ENCODE data around the gene ACD.

ACD gene

DNA sequence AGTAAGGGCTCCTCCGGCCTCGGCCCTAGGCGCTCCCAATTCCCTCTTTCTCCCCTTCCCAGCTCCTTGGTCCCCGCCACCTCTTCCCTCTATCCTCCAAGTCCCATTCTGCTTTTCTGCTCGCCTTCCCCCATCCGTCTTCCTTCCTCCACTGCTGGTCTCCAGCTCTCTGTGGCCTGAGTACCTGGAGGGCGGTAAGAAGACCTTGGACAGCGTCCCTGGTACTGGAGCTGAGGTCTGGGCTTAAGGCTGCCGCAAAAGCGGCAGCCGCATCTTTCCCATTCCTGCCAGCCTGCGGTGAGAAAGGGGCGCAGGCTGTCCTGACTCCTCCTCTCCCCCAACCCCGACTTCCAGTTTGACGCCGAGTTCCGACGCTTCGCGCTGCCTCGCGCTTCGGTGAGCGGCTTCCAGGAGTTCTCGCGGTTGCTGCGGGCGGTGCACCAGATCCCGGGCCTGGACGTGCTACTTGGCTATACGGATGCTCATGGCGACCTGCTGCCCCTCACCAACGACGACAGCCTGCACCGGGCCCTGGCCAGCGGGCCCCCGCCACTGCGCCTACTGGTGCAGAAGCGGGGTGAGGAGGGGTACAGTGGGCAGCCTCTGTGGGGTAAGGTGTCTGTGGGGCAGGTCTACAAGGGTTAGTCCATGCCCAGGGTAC, 1.2 kb upstream of the ACD start:
- DNase-seq = peak; percentile 22

DNA sequence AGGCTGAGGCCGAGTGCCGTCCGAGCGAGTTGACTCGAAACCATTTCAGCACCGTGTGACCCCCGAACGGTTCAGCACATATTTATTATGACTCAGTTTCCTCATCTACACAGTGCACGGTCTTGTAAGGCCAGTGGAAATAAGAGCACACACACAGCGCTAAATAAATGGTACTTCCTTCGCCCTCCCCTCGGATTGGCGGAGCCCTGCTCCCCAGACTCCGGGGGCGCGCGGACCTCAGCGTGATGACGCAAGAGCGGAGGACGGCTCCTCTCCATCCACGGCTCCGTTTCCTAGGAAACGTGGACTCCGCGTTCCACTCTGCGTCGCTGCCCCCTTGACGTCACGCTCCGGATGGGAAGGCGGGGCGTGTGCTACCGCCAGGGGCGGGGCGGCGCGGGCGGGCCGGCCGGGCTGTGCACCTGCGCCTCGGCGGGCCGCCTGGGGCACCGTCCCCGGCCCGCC, 536 bp upstream of the ACD start, which contains the start of gene PARD6A:
Gene PARD6A (plus strand): TSS at position 397 of the 465 bp plus-strand sequence. CDS start 79 bp downstream, outside the sequence.
- DNase-seq = peak; percentile 97

DNA sequence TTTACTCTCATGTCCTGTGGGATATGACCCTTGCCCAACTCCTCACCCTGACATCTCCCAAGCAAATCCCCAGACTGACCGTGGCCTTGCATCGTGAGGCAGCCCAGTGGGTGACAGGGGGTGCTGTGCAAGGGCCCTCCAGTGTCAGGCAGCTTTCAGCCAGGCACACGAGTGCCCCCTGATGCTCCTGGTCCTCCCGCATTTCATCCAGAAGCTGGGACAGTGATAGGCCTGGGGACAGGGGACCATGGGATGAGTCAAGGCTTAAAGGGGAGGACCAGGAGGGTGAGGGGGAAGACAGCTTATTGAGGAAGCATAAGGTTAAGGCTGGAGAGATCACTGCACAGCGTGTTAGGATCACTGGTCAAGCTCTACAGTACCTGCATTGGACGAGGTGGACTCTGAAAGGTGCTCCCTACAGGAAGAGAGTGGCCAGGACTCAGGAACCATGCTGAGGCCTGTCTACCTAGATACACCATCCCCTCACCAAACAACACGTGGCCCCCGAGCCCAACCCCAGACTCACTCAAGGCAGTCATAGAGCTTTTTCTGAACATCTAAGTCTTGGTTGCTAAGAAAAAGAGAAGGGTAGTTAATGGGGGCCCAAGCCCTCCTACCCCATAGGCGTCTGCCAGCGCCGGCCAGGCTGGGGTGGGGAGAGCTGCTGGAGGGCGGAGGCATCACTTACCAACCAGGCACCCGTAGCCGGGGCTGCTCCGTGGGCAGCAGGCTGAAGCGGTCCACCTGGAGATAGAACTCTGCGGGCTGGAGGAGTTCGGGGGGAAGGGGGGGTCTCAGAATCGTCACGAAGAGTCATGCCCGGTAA, 998 bp downstream of the ACD start:
- DNase-seq = no peak

DNA sequence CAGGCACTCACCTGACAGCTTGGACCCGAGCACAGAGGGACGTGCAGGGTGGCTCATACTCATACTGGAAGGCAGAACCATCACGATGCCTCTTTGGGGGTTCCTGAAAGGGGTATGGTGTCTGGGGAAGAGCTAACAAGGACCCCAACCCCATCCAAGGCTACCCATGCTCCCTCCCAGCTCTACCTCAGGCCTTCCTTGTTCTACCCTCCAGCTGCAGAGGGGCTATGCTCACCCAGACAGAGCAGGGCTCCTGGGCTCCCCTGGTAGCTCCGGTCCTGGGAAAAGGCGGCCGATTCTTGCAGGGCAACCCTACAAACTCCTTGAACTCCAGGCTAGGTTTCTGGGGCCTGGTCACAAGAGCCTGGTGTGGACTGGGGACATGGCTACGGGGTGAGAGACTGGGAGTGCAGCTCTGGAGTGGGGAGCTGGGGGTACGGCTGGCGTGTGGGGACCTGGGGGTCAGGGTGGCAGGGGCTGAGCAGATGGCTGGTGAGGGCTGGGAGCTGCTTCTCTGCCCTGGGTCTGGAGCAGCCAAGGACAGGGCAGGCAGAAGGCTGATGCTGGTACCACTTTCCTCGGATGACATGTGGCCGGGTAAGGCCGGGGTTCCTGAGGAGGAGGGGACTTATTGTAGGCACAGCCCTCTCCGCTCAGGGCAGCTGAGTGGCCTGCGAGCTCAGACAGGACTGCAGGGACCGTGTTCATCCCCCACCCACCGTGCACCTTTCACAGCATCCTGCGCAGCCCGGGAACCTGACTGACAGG, 2.1 kb downstream of the ACD start:
- DNase-seq = no peak

DNA sequence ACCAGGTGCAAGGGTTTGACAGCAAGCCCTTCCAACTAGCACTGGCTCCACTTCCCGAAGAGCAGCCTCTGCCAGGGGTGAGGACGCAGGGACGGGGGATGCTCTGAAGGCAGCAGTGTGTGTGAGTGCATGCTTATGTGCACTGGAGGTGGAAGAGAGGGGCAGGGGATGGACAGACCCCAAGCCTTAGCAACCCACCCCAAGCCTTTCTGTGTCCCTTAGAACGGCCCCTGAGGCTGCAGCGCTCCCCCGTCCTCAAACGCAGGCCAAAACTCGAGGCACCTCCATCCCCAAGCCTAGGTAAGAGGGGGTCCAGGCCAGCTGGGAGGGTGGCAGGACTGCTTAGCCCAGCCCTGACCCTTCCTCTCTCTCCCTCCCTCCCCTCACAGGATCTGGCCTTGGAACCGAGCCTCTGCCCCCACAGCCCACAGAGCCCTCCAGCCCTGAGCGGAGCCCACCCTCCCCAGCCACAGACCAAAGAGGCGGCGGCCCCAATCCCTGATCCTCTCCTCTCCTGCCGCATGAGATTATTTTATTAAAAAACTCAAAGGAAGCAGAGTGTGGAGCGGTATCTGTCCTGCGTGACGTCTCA, 2.9 kb downstream of the ACD start:
- DNase-seq = no peak

DNA sequence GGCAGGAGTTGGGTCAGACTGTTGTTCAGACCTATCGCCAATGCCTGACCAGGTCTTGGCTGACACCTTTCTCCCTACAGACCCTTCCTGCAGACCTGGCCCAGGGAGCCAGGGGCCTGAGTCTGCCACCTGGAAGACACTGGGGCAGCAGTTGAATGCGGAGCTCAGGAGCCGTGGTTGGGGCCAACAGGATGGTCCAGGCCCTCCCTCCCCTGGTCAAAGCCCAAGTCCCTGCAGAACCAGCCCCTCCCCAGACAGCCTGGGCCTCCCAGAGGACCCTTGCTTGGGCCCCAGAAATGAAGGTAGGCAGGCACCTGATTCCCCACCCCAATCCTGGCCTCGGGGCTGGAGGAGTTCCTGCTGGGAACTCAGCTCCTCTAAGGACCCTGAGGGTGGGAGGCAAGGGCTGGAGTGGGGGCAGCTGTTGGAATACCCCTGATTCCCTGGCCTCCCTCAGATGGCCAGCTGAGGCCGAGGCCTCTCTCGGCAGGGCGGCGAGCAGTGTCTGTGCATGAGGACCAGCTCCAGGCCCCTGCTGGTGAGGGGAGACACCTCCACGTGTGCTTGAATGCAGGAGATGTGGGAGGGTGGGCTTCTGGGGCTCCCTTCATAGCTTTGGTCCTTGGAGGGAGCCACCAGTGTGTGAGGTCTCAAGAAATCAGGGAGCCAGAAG, 3.6 kb downstream of the ACD start:
- DNase-seq = no peak

DNA sequence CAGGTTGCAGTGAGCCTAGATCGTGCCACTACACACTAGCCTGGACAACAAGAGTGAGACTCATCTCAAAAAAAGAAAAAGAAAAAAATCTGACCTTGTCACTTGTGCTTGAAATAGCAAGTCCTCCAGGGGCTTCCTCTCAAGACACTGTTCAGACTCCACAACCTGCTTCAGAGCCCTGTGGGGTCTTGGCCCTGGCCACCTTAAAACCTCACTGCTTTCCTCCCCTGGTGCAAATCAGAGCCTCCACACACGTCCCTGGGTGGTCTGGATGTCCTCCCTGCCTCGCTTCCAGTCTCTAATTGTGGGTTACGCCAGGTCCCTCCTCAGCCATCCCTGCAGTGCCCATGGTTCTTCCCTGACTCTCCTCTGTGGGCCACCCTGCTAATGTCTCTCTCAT, 4.7 kb downstream of the ACD start:
- no peak for DNase-seq

DNA sequence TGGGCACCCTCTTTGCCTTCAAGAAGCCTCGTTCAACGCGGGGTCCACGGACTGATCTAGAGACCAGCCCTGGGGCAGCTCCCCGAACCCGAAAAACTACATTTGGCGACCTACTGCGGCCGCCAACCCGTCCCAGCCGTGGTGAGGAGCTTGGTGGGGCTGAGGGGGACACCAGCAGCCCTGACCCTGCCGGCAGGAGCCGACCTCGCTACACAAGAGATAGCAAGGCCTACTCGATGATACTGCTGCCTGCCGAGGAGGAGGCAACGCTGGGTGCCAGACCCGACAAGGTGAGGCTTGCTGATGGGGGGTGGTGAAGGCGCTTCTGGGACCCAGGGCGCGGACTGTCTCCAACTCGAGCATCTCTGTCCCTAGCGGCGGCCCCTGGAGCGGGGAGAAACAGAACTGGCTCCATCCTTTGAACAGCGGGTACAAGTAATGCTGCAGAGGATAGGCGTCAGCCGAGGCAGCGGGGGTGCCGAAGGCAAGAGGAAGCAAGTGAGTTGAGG, 5.6 kb downstream of the ACD start:
- DNase-seq = no peak

DNA sequence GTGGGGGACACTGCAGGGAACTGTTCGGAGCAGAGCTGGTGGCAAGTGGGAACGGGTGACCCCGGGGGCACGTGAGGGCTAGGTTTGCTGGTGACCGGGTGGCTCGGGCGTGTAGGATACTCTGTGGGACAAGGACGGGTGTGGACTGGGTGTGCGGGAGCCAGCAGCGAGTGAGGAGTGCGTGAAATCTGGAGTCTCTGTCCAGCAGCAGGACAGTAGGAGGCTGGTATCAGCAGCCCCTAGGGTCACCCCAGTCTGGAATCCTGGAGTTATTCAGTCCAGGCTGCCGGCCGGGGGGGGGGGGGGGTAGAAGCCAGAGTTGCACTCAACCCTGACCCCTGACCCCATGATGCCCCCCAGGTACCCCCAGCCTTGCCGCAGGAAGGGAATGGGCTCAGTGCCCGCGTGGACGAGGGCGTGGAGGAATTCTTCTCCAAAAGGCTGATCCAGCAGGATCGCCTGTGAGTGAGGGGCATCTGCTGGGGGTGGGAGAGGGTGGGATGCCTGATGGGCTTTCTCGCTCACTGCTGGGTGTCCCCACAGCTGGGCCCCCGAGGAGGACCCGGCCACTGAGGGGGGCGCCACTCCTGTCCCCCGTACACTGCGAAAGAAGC, 6.2 kb downstream of the ACD start:
- no peak for DNase-seq

DNA sequence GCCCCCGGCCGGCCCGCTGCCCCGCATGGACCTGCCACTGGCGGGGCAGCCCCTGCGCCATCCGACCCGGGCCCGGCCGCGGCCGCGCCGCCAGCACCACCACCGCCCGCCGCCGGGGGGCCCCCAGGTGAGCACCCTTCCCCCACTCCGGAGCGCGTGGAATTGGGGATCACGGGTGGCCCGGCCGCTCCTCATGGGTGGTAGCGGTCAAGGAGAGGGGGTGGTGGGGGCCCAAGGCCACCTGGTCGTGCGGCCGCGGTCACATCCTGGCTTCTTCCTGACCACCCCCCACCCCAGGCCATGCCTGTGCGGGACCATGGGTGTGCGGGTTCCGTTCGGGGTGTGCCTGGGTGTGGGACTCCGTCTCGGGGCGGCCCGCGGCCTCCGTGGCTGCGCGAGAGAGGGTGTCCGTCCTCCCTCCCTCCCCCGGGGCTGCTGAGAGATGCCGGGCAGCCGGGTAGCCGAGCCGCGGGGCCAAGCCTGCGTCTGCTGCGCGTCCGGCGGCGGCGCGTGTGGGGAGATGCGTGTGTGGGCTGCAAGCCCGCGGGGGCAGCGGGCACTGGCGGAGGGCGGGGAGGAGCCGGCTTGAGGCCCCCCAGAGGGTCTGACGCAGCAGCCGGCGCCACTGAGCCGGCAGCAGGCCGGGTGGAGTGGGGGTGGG, 6.8 kb downstream of the ACD start:
- DNase-seq = peak; percentile 20

DNA sequence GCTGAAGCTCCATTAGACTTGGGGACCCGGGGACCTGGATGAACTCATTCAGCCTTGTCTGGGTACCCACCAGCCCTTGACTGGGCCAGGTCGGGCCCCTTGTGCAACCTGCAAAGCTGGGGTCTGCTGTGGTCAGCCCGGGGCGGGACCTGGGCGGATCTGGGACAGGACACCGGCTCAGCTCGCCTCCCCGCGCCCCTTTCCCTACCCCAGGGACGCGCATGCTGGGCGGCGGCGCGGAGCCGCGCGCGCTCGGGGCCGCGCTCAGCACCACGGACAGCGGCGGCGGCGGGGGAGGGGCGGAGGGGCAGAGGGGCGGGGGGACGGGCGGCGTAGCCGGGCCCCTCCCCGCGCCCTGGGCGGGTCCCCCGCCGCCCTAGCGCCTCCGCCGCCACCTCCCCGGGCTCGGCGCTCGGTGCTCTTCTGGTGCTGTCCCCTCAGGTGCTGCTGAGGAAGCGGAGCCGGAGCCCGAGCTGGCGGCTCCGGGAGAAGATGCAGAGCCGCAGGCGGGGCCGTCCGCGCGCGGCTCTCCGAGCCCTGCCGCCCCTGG, 7.4 kb downstream of the ACD start:
- no peak for DNase-seq

DNA sequence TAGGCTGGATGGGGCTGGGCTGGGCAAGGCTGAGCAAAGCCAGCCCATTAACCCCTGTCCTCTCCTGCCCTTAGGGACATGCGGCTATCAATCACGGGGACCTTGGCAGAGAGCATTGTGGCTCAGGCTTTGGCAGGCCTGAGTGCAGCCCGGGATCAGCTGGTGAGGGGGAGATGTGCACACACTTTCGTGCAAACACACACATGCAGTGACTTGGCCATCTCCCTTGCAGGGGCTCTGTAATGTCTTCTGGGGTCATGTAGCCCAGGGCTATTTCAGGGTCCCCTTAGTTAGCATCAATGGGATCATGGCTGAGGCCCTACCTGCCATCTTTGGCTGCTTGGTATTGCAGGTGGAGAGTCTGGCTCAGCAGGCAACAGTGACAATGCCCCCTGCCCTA, 8.2 kb downstream of the ACD start:
- no peak for DNase-seq

DNA sequence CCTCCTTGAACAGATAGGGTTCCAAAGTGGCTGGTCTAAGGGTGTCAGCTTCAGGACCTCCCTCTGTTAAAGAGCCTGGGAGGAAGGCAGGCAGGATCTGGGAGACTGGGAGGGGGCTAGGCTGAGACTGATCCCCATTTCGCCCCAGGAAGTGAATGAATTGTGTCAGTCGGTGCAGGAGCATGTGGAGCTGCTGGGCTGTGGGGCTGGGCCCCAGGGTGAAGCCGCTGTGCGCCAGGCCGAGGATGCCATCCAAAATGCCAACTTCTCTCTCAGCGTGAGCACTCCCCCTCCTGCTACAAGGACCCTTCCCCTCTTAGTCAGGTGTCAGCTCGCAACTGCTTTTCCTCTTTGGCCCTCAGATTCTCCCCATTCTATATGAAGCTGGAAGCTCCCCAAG, 9.0 kb downstream of the ACD start:
- no peak for DNase-seq

DNA sequence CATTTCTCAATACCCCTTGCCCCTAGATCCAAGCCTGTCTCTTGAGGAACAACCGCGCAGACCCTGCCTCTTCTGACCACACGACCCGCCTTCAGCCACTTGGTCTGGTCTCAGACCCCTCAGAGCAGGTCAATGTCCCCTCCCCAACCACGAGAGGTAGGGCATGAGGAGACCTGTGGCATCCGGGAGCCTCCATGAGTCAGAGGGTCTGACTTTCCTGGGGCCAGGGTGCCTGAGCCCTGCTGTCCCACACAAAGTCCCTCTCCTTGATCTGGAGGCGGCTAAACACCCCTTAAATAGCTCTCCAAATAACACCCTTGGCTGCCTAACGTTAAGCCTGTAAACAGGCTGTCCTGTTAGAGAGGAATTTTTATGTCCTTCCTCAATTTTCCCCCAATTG, 10.0 kb downstream of the ACD start:
- no peak for DNase-seq

DNA sequence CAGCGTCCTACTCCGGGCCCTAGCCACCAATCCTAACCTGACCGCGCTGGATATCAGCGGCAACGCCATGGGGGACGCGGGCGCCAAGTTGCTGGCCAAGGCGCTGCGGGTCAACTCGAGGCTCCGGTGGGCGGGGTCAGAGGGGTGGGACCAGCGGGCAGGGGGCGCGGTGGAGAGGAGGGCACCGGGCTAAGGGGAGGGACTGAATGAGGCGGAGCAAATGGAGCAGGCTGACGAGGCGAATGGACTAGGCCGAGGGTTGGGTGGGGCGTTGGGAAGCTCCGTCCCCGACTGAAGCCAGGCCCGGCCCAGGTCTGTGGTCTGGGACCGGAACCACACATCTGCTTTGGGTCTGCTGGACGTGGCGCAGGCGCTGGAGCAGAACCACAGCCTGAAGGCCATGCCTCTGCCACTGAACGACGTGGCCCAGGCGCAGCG, 10.5 kb downstream of the ACD start:
- DNase-seq = no peak

DNA sequence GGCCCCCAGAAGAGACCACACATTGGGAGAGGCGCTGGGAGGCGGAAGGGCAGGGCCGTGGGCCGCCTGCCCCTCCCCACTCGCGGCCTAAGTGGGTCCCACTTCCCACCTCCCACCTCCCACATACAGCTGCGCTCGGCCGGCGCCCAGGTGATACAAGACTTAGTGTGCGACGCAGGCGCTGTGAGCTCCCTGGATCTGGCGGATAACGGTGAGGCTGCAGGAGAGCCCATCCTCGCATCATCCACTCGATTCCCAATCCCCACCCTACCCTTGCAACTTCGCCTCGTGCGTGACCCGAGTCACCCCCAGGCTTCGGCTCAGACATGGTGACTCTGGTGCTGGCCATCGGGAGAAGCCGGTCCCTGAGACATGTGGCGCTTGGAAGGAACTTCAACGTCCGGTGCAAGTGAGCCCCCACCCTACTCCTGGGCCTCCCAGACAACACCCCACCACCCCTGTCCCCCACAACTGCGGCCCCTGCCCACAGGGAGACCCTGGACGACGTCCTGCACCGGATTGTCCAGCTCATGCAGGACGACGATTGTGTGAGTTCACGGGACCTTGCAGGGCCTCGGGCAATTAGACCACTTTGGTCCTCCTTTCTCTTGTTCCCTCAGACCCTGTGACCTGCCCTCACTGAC, 11.2 kb downstream of the ACD start:
- DNase-seq = no peak

DNA sequence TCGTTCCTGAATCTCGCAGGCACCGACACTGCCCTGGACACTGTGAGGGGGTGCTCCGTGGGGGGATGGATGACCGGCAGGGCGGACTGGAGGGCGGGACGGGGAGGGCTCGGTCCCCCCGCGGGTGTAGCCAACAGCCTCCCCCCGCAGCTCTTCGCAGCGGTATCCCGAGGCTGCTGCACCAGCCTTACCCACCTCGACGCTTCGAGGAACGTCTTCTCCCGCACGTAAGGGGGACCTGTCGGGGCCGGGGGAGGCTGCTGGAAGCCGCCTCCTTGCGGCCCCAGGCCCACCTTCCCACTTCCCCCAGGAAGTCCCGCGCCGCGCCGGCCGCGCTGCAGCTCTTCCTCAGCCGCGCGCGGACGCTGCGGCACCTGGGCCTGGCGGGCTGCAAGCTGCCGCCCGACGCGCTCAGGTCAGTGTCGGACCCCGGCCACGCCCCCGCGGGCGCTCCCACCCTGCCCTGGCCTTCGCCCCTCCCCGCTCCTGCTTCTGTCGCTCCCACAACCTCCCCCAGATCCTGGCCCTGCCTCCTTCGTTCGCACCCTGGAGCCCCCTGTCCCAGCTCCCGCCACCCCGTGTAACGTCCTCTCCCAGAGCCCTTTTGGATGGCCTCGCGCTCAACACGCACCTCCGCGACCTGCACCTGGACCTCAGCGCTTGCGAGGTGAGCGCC, 11.8 kb downstream of the ACD start:
- DNase-seq = no peak

DNA sequence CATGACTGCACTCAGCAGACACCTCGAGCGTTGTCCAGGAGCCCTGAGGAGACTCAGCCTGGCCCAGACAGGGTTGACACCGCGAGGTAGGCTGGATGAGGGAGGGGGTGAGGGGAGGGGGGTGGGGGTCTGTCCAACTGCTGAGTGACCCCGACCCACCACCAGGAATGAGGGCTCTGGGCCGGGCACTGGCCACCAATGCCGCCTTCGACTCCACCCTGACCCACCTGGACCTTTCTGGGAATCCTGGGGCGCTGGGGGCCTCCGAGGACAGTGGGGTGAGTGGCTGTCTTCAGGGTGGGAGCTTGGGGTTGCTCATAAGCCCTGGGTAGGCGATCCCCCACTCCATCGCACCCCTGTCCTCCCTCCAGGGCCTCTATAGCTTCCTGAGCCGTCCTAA, 12.4 kb downstream of the ACD start:
- DNase-seq = no peak

DNA sequence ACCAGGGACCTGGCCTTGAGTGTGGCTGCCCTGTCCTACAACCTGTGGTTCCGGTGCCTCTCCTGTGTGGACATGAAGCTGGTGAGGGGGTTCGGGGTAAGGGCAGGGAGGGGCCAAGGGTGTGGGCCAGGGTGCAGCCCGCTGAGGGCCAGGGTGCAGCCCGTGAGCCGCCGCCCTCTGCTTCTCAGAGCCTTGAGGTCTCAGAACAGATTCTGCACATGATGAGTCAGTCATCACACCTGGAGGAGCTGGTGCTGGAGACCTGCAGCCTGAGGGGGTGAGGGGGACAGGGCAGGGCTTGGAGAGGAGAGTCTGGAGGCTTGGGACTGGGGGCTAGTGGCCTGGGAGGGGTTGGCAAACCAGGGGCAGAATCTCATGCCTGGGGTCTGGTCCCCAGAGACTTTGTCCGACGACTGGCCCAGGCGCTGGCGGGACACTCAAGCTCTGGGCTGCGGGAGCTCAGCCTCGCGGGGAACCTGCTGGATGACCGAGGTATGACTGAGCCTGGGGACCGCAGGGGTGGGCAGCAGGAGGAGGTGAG, 12.9 kb downstream of the ACD start:
- DNase-seq = no peak
